Measurements from ENCODE around the gene GJB2.

The GJB2 gene

GRCh38 chr13:20177049-20177831 lies 15.5 kb downstream of the GJB2 start:
- TF ChIP-seq, protein P1, sequence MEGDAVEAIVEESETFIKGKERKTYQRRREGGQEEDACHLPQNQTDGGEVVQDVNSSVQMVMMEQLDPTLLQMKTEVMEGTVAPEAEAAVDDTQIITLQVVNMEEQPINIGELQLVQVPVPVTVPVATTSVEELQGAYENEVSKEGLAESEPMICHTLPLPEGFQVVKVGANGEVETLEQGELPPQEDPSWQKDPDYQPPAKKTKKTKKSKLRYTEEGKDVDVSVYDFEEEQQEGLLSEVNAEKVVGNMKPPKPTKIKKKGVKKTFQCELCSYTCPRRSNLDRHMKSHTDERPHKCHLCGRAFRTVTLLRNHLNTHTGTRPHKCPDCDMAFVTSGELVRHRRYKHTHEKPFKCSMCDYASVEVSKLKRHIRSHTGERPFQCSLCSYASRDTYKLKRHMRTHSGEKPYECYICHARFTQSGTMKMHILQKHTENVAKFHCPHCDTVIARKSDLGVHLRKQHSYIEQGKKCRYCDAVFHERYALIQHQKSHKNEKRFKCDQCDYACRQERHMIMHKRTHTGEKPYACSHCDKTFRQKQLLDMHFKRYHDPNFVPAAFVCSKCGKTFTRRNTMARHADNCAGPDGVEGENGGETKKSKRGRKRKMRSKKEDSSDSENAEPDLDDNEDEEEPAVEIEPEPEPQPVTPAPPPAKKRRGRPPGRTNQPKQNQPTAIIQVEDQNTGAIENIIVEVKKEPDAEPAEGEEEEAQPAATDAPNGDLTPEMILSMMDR (IDR thresholded peaks at IDR 0.05; ENCODE audit: low read depth, low read length, missing control alignments): no peak
- no peak for DNase-seq (ENCODE audit: low read depth)
- H3K4me3 ChIP-seq (ENCODE audit: low read depth, low read length): no peak overlapping the region

- H3K4me3 ChIP-seq (ENCODE audit: low read depth, low read length): no peak overlapping the region
- TF ChIP-seq, protein P1 (IDR thresholded peaks at IDR 0.05; ENCODE audit: low read depth, low read length, missing control alignments): no peak
- no peak for DNase-seq (ENCODE audit: low read depth)
These were observed 16.7 kb downstream of the GJB2 start for GRCh38 chr13:20175907-20176652.

- TF ChIP-seq, protein P1 (IDR thresholded peaks at IDR 0.05; ENCODE audit: low read depth, low read length, missing control alignments): no peak
- no peak for DNase-seq (ENCODE audit: low read depth)
- H3K4me3 ChIP-seq (ENCODE audit: low read depth, low read length): no peak overlapping the region
These were observed 17.3 kb downstream of the GJB2 start for GRCh38 chr13:20175406-20175794.

GRCh38 chr13:20174656-20175405 lies 17.9 kb downstream of the GJB2 start:
- no peak overlapping the region for H3K4me3 ChIP-seq (ENCODE audit: low read depth, low read length)
- DNase-seq (ENCODE audit: low read depth): peak; percentile 70
- TF ChIP-seq, protein P1 (IDR thresholded peaks at IDR 0.05; ENCODE audit: low read depth, low read length, missing control alignments): no peak

GRCh38 chr13:20173116-20173746 lies 19.5 kb downstream of the GJB2 start:
- no peak for DNase-seq (ENCODE audit: low read depth)
- no peak overlapping the region for H3K4me3 ChIP-seq (ENCODE audit: low read depth, low read length)
- TF ChIP-seq, protein P1 (IDR thresholded peaks at IDR 0.05; ENCODE audit: low read depth, low read length, missing control alignments): no peak

DNA sequence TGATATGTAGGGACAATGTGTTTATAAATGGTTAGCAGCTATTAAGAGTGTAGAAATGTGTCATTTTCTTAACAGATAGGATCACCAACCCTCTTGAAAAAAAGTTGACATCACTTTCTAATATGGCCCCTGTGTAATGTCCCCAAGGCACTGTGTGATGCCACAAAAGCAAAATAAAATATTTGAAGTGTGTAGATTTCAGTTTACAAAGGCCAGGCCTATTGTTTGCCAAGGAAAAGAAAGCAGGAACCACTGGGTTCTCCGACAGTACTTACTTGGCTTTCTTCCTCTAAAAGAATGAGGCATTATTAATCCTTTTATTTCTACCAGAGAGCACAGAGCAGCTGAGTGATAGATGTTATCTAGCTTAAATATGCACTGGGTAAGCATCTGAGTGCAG lies 21.4 kb downstream of the GJB2 start:
- DNase-seq (ENCODE audit: low read depth): no peak
- TF ChIP-seq, protein P1 (IDR thresholded peaks at IDR 0.05; ENCODE audit: low read depth, low read length, missing control alignments): no peak
- H3K4me3 ChIP-seq (ENCODE audit: low read depth, low read length): no peak overlapping the region

Measured in GM12864 (cell line).